HG02943 (cell line): ENCODE measurements around the gene CMTR2.

Experiments
- ATAC-seq: cut with Tn5 transposase; IDR thresholded peaks from one replicate; pipeline ENCODE4 v1.9.1; 2021; ENCODE audit warnings: mild to moderate bottlenecking, low read depth, moderate library complexity; ENCODE audit not compliant: unreplicated experiment

Gene CMTR2

DNA sequence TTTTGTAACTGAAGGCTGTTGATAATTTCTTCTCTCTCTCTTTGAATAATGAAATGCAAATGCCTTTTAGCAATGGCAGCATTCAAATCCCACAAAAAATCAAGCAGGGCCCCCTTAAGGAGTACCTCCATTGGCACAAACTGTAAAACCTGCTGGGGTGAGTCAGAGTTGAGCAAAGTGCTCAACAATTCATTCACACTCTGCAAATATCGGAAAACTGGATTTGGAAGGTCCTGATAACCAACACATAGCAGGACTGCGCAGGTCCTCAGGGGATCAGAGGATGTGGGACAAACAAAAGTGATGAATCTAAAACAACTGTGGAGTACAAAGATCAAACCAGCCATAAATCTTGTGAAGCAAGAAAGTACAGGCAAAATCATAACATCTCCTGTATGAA, 5.6 kb downstream of the CMTR2 start:
- ATAC-seq, result no peak

DNA sequence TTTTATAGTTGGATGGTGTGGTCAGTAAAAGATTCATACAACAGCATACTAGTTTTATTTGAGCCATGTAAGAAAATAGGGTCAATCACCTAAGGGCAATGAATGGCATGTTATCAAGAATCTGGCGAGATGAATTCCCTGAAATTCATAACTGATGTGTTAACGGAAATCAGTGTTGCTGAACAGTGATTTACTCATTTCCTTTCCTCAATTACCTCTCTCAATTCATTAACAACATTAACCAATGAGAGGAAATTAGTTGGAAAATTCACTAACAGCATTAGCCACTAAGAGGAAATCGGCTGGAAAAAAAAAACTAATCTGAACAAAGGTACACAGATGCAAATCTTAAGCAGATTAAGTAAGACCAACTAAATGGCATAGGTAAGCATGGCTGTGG, 6.3 kb downstream of the CMTR2 start:
- no peak for ATAC-seq

DNA sequence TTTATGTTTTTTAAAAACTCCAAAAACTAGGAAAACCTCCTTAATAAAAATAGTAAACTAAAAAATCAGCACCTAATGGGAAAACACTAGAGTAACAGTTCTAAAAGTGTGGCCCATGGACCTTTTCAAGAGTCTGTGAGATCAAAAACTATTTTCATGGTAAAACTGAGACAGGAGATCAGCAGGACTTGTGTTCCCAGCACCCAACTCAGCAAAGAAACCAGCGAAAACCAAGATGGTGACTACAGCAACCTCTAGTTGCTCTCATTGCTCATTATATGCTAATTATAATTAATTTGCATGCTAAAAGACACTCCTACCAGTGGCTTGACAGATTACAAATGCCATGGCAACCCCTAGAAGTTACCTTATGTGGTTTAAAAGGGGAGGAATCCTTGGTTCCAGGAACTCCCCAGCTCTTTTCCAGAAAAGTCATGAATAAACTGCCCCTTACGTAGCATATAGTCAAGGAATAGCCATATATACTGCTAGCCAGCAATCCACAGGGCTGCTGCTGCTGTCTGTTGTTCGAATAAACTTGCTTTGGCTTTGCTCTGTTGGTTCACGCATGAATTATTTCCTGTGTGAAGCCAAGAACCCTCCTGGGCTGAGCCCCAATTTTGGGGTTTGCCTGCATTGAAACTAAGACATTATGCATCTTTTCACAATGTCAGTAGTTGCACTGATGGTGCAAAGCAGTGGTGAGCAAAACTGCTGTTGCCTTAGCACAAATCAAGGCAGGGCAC, 12.4 kb downstream of the CMTR2 start:
- ATAC-seq, result no peak

DNA sequence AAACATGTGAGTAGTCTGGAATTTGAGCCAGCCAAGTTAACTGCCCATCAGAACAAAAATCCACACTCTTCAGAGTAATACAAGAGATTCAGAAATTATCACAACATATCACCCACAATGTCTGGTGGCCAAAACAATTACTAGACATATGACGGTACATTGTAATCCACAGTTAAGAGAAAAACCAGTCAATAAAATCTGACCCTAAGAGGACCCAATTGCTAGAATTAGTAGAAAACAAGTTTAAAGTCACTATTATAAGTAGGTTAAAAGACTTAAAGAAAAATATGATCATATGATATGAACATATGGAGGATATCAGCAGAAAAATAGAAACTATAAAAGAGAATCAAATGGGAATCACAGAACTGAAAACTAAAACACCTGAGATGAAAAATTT, 15.8 kb downstream of the CMTR2 start:
- ATAC-seq, result no peak

DNA sequence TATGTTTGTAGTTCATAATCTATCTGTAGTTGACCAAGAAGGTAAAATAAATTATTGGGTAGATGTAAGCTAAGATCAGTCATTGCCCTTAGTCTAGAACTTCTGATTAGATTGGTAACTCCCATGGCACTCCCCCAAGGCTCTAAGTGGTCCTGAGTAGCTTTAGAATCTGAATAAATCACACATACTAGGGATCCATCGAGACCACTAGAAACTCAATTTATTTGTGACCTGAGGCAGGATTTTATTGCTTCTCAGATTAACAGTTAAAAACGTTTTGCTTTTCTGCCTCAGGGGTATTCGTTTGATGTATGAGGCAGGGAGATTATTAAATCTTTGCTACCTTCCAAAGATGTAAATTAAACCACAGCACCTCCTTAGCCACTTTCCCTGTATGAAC, 24.9 kb downstream of the CMTR2 start:
- ATAC-seq, result no peak

DNA sequence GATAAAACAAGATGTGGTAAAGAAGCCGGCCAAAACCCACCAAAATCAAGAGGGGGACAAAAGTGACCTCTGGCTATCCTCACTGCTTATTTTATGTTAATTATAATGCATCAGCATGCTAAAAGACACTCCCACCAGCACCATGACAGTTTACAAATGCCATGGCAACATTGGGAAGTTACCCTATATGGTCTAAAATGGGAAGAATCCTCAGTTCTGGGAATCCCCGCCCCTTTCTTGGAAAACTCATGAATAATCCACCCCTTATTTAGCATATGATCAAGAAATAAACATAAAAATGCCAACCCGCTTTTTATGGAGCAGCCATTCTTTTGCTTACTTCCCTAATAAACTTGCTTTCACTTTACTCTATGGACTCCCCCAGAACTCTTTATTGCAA, 25.6 kb downstream of the CMTR2 start:
- no peak for ATAC-seq

DNA sequence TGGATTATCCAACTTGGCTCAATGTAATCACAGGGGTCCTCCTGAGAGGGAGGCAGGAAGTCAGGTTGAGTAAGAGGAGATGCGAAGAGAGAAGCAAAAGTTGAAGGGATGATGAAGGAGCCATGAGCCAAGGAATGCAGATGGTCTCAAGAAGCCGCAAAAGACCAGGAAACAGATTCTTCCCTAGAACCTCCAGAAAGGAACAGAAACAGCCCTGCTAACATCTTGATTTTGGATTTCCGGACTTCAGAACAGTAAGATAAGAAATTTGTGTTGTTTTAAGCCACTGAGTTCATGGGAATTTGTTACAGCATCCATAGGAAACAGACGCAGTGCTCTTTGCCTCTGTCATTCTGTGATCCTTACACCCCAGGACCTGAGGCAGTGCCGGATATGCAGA, 26.8 kb downstream of the CMTR2 start:
- ATAC-seq, result no peak

DNA sequence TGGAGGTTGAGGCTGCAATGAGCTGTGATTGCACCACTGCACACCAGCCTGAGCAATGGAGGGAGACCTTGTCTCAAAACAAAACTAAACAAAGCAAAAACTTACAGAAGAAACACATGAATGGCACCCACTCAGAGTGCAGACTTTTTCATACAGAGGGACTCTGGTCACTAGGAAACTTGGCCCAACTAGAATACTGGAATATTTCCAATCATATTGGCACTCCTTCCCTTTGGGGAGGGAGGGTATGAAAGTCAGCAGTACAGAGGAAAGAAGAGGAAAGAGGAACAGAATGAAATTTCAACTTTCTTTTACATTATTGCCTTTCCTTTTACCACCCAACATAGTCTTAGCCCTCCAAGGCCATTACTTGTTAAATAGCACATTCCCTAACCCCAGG, 28.2 kb downstream of the CMTR2 start:
- no peak for ATAC-seq

DNA sequence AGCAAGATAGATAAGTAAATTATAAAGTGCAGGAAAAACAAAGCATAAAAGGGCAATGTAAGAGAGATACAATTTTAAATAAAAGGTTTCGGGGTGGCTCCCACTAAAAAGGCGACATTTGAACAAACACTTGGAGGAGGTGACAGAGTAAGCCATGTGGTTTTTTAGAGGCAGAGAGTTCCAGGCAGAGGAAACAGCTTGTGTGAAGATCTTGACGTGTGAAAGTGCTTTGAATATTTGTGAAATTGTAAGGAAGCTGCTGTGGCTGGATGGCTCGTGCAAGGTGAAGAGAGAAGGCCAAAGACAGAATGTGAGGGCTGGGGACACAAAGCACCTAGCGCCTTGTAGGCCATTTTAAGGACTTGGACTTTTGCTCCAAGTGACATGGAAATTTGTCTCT, 30.1 kb downstream of the CMTR2 start:
- ATAC-seq, result no peak

DNA sequence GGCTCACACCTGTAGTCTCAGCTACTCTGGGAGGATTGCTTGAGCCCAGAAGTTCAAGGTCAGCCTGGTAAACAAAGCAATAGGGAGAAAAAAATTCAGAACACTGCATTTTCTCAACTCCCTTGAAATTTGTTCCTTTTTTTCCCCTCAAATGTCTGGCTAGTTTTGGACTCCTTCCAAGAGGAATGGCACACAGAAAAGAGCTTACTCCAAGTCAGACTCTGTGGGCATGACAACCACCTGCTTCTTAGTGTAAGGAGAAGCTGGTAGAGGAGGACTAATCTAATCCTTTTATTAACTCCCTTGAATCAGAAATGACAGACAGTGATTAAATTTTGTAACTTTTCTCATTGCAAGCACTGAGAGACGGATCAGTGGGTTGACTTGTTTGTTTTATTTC, 30.8 kb downstream of the CMTR2 start:
- no peak for ATAC-seq

DNA sequence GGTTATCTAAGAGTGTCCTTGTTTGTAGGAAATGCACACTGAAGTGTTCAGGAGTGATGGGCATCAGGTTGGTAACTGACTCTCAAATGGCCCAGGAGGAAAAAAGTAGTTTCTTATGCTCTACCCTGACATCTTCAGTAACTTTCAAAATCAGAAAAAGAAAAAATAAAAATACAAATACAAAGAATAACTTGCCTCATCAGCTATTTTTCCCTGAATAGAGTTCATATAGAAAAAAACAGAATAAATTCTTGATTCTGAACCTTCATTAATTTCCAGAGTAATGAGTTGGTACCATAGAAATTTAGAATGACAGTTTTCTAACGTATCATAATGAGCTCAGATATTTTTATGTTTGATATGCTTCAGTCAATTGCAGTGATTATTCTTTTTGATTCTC, 31.4 kb downstream of the CMTR2 start:
- no peak for ATAC-seq

DNA sequence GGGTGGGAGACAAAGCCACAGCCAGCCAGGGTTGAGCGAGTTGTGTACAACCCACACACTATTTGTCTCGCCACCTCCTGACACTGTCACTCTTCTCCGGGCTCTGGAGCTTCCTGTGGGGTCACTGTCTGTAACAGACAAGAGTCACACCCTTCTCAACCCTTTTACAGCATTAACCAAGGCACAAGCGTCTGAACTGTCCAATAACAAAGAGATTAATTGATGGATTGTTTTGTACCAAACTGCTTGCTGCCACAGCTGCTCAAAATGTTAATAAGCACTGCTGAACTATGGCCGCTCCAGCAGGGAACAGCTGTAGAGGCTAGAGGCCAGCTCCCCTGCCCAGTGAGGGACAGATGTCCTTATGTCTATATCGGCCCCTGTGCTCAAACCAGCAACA, 33.5 kb downstream of the CMTR2 start:
- ATAC-seq, result no peak

DNA sequence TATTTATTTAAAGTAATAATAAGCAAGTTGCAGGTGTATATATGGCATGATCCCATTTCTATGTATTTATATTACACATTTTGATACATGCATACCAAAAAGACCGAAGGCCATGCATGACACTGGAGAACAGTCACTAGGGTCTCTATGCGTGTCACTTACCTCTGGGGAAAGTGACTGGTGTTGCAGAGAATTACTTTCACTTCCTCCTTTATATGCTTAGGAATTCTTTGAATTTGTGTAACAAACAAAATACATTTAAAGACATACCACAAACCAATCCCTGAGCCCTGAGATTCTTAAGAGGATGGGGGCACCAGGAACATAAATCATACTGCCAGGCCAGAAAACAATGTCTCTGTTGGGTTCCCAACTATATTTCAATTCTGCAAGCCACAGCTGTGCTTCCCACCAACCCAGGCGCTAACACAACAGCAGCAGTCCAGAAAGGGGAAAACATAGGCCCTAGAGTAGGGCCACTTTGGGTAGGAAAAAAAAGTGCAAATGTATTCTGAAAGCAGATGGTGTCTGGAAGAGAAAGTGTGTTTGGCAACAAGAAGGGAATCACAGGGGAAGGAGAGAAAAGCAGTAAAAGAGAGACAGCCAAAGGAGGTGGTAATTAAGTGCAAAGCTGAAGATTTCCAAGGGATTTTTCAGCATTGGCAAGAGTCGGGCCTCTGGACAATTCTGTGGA, 34.2 kb downstream of the CMTR2 start:
- ATAC-seq, result no peak

DNA sequence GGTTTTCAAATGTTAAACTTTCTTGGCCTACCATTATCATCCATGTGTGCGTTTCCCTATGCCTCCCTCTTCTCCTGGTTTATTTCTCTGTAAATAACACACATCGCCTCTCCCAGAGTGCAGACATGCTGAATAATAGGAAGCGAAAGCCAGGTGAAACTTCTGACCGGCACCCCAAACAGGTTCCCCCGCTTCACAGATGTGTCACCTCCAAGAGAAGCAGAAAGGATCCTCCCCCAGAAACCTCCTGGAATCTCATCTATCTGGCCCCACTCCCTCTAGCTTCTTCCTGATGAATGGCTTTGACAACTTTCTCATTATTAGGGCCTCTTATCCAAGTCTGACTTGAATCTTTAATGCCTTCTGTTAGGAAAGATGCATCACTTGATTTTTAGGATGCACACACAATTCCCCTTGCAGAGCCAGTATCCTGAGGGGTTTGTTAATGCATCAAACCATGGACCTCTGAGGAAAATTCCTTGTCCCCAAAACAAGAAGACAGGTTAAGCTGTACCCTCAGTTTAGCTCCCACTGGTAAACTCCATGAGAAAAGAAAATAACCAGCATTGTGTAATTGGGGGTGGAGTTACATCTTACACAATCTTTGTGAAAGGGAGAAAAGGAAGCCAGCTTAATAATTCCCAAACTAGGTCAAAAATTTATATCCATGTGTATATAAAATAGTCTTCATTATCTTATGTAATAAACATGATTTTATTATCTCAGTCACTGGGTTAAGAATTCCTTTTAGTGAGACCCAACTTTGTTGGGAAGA, 38.6 kb downstream of the CMTR2 start:
- ATAC-seq, result no peak

DNA sequence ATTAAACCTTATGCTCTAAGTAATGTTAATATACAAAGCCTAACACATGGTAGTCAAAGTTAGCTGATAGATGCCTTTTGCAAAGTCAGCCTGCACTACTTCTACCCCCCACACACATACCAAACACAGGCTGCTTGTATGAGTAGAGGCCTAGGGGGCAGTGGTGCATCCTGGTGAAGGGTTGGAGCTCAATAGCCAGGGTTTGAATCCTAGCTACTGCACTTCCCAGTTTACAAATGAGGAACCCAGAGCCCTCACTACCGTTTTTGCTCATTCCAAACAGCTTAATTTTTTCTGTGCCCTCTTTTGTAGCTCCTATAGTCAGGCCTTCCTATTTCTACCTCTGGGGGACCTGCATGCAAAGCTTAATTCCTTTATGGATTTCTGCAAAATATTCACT, 39.8 kb downstream of the CMTR2 start:
- ATAC-seq, result no peak

DNA sequence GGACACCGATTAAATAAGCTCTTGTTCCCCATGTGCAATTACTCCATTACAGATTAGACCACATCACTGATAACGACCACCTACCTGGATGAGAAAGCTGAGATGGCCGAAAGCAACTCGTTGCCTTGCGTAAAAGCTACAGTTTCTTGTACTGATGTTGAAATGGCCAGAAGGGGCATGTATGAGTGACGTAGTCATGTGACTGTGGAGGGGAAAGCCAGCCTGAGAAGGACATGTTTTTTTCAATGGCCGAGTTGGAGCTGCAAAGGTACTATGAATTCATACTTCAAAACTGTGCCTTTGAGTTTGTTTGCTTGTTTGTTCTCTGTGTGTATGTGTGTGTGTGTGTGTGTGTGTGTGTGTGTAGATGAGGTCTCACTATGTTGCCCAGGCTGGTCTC, 41.7 kb downstream of the CMTR2 start:
- no peak for ATAC-seq

DNA sequence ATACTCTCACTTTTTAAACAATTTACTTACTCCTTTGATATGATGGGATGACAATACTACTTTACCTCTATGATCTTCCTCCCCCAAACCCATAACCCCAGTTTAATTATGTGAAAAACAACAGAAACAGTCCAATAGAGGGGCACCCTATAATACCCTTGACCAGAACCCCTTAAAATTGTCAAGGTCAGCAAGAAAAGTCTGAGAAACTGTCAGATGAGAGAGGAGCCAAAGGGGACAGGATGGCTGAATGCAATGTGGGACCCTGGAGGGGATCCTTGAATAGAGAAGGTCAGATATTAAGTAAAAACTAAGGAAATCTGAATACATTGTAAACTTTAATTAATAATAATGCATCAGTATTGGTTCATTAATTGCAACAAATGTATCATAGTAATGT, 42.9 kb downstream of the CMTR2 start:
- ATAC-seq, result no peak

DNA sequence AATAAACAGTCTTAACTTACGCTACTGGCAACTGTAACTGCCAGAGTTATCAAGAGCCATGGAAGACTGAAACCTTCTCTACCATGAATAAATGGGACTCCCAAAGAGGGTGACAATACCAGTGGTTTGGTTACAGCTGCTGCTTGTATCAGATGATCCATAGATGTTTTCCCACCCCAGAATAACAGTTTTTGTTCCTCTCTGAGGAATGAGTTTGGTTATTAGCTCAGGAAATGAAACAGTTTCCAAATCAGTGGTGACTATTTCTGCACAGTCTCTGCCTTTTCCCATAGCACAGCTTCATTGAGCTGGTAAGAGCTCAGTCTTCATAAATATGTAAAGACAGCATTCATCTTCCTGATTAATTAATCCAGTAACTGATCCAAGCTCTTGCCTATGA, 44.7 kb downstream of the CMTR2 start:
- ATAC-seq, result no peak

DNA sequence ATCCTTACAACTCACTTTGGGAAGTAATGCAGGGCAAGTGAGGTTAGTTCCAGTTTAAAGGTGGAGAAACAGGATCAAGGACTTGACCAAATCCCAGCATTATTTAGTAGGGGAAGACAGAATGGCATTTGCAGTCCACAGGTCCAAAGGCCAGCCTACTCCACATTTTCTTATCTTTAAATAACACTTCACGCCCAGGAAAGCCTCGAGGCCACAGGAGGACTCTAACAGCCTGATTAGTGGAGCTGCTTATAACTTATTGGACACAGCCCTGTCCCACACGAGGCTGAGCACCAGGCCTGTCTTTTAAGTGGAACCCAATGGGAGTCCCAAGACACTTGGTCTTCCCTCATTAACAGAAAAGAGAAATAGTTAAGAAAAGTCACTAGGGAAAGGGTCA, 46.6 kb downstream of the CMTR2 start:
- no peak for ATAC-seq

DNA sequence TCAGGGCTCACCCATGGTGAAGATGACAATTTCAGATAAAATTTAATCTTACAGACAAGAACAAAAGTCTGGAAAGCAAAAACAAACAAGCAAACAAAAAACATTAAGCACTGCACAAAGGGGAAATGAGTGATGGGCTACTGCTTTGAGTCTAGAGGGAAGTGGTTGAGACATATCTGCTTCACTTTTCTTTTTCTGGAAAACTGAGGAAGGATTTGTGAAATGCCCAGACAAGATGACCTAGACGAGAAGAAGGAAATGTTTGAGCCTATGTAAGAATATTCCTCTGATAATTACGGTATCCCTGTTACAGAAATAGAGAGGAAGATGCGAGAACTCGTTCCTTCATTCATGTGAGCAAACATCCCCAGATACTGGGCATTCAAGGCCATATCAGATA, 47.2 kb downstream of the CMTR2 start:
- no peak for ATAC-seq
